ENCODE results near the gene EOMES.

The EOMES gene

DNA sequence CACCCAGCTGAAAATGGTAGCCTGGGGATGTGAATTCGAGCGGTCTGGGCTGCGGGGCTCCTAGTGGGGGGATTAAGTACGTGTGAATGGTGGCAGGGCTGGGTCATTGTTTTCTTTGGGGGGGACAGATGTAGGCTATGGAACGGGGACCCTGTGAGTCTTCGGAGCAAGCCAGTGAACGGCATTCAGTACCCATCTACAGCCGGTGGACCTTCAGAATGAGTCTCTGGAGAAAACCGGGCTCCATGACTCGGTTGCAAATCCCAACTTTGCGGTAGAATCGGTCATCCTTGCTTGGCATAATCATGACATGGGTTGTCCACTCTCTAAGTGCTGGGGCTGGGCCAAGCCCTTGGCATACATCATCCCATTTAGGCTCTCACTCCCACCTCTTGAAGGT lies 7.2 kb upstream of the EOMES start:
- DNase-seq (ENCODE audit: low read depth), result no peak
- TF ChIP-seq, protein P1, sequence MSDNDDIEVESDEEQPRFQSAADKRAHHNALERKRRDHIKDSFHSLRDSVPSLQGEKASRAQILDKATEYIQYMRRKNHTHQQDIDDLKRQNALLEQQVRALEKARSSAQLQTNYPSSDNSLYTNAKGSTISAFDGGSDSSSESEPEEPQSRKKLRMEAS (IDR thresholded peaks at IDR 0.05; ENCODE audit: low read depth, low read length), result no peak
- no peak for TF ChIP-seq MYC (IDR thresholded peaks at IDR 0.05; ENCODE audit: low read depth, low read length)
- TF ChIP-seq POLR2A (IDR thresholded peaks at IDR 0.05; ENCODE audit: extremely low read depth, insufficient read length), result no peak
- TF ChIP-seq, protein P2, sequence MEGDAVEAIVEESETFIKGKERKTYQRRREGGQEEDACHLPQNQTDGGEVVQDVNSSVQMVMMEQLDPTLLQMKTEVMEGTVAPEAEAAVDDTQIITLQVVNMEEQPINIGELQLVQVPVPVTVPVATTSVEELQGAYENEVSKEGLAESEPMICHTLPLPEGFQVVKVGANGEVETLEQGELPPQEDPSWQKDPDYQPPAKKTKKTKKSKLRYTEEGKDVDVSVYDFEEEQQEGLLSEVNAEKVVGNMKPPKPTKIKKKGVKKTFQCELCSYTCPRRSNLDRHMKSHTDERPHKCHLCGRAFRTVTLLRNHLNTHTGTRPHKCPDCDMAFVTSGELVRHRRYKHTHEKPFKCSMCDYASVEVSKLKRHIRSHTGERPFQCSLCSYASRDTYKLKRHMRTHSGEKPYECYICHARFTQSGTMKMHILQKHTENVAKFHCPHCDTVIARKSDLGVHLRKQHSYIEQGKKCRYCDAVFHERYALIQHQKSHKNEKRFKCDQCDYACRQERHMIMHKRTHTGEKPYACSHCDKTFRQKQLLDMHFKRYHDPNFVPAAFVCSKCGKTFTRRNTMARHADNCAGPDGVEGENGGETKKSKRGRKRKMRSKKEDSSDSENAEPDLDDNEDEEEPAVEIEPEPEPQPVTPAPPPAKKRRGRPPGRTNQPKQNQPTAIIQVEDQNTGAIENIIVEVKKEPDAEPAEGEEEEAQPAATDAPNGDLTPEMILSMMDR (IDR thresholded peaks at IDR 0.05; ENCODE audit: low read depth, low read length), result no peak
- H3K4me3 ChIP-seq (ENCODE audit: low read depth, low read length), result no peak overlapping the region

DNA sequence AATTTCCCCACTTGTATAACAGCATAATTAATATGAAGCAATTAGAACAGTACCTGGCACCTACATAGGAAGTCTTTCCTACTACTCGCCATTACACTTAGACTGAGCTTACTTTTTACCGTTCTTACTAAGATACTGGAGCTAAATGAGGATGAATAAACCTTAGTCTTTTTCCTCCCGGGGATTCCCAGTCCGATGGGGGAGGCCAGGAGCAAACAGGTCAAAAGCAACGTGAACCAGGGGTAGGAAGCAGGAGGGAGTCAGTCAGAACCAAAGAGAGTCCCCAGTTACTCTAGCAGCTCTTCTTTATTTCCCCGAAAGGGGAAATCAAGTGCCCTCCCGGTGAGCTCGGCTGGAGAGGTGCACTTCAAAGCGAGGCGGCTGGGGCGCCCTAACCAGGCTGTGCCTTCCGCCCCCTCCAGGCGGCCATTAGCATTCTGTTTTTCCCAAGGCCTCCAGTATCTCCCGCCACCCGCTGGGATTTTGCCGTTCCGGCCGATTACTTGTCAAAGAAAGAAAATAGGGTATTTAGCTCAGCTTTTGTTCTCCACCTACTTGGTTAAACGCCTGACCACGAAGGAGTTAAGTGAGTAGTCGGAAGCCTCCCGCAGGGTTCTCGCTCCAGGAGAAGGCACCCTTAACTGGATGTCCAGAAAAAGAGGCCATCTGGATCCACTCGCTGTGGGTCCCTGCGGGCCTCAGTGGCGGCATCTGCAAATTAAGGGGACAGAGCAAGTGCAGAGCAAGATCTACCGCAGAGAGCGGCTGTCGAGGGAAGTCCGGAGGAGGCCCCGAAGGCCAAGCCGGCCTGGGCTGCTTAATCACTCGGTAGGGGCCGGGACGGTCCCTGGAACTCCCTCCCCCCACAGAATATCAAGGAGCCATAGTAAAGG lies 6.3 kb upstream of the EOMES start:
- TF ChIP-seq POLR2A (IDR thresholded peaks at IDR 0.05; ENCODE audit: extremely low read depth, insufficient read length) (no peak), MYC (IDR thresholded peaks at IDR 0.05; ENCODE audit: low read depth, low read length) (no peak)
- TF ChIP-seq, protein P1 (IDR thresholded peaks at IDR 0.05; ENCODE audit: low read depth, low read length), result no peak
- TF ChIP-seq, protein P2 (IDR thresholded peaks at IDR 0.05; ENCODE audit: low read depth, low read length), result no peak
- no peak overlapping the region for H3K4me3 ChIP-seq (ENCODE audit: low read depth, low read length)
- DNase-seq (ENCODE audit: low read depth), result peak; percentile 14

DNA sequence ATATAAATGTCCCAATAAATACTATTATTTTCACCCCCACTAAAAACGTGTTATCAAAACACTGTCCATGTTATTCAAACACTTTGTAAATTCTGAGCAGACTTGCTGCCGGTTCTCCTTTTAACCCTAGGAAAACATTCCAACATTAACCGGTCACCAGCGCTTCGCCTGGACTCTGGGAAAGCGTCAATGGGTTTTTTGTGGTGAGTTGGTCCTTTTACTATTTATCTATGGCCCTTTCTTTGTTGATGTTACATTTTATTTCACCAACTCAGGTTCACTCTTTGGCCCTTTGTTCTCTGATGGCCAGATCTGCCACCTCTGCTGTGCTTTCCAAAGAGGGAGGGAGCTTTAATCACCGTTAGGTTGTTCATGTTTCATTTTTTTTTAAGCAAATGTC lies 4.1 kb upstream of the EOMES start:
- TF ChIP-seq, protein P2 (IDR thresholded peaks at IDR 0.05; ENCODE audit: low read depth, low read length), result no peak
- no peak overlapping the region for H3K4me3 ChIP-seq (ENCODE audit: low read depth, low read length)
- no peak for DNase-seq (ENCODE audit: low read depth)

DNA sequence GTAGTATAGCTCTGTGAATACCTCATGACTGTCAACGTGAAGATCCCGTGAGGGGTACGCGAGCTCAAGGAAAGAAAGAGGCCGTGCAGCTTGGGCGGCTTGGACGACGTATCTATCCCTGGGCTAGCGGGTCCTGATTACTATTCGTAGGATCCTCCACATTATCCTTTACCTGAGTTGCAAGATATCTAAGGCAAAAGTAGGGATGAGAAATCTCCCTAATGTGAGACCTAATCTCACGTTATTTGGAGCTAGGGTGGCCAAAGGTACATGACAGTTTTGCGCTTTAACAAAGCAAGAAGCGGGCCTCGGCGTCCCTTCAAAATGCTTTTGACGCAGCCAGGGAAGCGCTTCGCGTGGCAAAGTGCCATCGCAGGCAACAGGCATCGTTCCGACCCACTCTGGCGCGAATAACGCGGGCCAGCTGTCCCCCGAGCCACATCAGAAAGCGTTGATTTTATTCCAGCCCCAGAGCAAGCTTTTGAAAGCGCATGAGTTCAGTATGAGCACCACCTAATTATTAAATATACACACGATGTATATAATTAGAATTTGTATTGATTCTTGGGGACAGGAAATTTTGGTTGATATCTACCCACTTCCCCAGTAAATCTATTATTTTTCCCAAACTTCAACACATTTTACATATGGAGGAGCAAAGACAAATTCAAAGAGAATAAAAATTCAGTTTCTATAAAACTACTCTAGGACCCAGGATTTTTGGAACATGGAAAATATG lies 2.5 kb upstream of the EOMES start:
- H3K4me3 ChIP-seq (ENCODE audit: low read depth, low read length), result no peak overlapping the region
- DNase-seq (ENCODE audit: low read depth), result no peak
- TF ChIP-seq POLR2A (IDR thresholded peaks at IDR 0.05; ENCODE audit: extremely low read depth, insufficient read length), result no peak

DNA sequence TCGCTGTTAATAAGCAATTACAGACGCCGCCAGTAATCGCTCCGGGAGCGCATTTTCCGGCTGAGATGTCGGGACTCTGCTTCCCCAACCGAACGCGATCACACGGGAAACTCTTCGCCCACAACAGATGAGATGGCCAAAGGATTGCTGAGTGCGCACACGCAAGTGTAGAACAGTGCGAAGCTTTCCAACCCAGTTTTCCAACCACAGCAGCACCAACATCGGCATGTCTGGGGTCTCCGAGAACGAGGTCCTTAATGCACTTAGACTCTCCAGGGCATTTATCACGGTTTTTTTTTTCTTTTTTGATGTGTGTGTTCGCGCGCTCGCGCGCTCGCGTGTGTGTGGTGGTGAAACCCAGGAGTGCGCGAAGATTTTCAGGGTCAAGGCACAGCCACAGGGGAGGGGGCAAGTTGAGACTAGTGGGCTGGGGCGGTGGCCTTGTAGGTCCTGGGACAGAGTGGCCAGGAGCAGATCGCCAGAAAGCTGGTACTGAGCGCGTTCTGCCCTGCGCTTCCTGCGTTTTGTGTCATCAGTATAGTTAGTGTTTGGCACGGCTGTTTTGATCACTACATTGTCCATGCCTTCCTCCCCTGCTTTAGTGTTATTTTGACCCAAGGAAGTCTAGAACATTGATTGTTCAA lies 1.8 kb upstream of the EOMES start:
- no peak for DNase-seq (ENCODE audit: low read depth)
- TF ChIP-seq, protein P1 (IDR thresholded peaks at IDR 0.05; ENCODE audit: low read depth, low read length), result no peak
- TF ChIP-seq POLR2A (IDR thresholded peaks at IDR 0.05; ENCODE audit: extremely low read depth, insufficient read length) (no peak), MYC (IDR thresholded peaks at IDR 0.05; ENCODE audit: low read depth, low read length) (no peak)
- TF ChIP-seq, protein P2 (IDR thresholded peaks at IDR 0.05; ENCODE audit: low read depth, low read length), result no peak
- H3K4me3 ChIP-seq (ENCODE audit: low read depth, low read length), result no peak overlapping the region

DNA sequence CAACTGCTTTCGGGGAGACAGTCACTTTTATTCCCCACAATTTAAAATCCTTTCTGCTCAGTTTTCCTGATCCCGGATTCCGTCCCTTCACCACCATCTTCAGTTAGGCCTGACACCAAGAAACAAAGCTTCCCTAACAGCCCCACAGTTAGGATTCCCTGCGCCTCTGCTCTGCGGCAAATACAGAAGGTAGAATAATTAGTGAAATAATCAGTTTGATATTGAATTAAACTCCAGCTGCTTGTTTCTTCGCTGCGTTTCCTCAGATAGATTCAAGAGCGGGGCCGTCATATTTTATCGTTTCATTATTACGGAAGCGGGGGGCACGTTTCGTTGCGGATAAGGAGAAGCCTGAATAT lies 1.3 kb upstream of the EOMES start:
- DNase-seq (ENCODE audit: low read depth), result no peak
- TF ChIP-seq, protein P2 (IDR thresholded peaks at IDR 0.05; ENCODE audit: low read depth, low read length), result no peak
- TF ChIP-seq MYC (IDR thresholded peaks at IDR 0.05; ENCODE audit: low read depth, low read length), result no peak
- TF ChIP-seq, protein P1 (IDR thresholded peaks at IDR 0.05; ENCODE audit: low read depth, low read length), result no peak
- TF ChIP-seq POLR2A (IDR thresholded peaks at IDR 0.05; ENCODE audit: extremely low read depth, insufficient read length), result no peak
- H3K4me3 ChIP-seq (ENCODE audit: low read depth, low read length), result no peak overlapping the region

Measured in NB4 (cell line).